Activated T-cell treated with anti-CD3 and anti-CD28 coated beads, Interleukin-2, amount 50 U/mL, for 72 hours (primary cell): ENCODE measurements around the gene MYO1E. TPM values are rescaled to one million over a fixed set of nuclear protein-coding genes. Genes with fewer than 3 reads are reported as not detected.
"Not testable (repeated sequence)": the region's sequence is repeated elsewhere in the genome, so short reads cannot be mapped to it uniquely, and the experiment has no call there.

Source experiments
- ATAC-seq, 2 donors: fragments of 150-1000 bp; cut with Tn5 transposase; replicated peaks in 1 of 2; 2 replicates each; pipeline ENCODE4 v1.10.0; 2021; ENCODE audit warnings: moderate library complexity in 2 of 2, mild to moderate bottlenecking in 1 of 2
- DNase-seq, 2 donors: peaks; one replicate each; pipeline ENCODE4 v3.0.0; 2021 to 2022; ENCODE audit warnings: mixed read lengths in 1 of 2
- H3K27ac Mint-ChIP-seq: one replicate; pipeline ENCODE4 v1.8.0; 2022; ENCODE audit warnings: mild to moderate bottlenecking, moderate library complexity, mixed read lengths
- H3K27me3 Mint-ChIP-seq: one replicate; pipeline ENCODE4 v1.8.0; 2022; ENCODE audit warnings: low read depth, mixed read lengths
- H3K36me3 Mint-ChIP-seq, 2 donors: one replicate each; pipeline ENCODE4 v1.8.0; 2022; ENCODE audit warnings: mixed read lengths in 2 of 2, mild to moderate bottlenecking in 1 of 2; ENCODE audit not compliant: insufficient read depth in 2 of 2
- H3K4me1 Mint-ChIP-seq: one replicate; pipeline ENCODE4 v1.8.0; 2022; ENCODE audit warnings: low read depth, mixed read lengths
- H3K4me3 Mint-ChIP-seq, 2 donors: one replicate each; pipeline ENCODE4 v1.8.0; 2022; ENCODE audit warnings: mild to moderate bottlenecking in 2 of 2, mixed read lengths in 2 of 2, moderate library complexity in 2 of 2
- H3K9me3 Mint-ChIP-seq, 2 donors: one replicate each; pipeline ENCODE4 v1.8.0; 2022; ENCODE audit warnings: mixed read lengths in 2 of 2
- total RNA-seq, 2 donors: library from RNA; stranded (reverse); gene quantifications; one replicate each; pipeline ENCODE4 v1.2.3, GENCODE V29; 2022

MYO1E gene
- total RNA-seq, 2 donors from 2014 or later: 1.9 to 4.6 TPM

- no peaks in the 10 kb centered on the region for H3K36me3 Mint-ChIP-seq
- no peaks in the 10 kb centered on the region for H3K9me3 Mint-ChIP-seq
- no peaks in the 10 kb centered on the region for H3K27me3 Mint-ChIP-seq
- ATAC-seq (no peak), DNase-seq (no peak)
- no peak overlapping the region for H3K4me3 Mint-ChIP-seq
- H3K27ac Mint-ChIP-seq: no peak overlapping the region
- no peaks in the 10 kb centered on the region for H3K4me1 Mint-ChIP-seq
These were observed 225.0 kb downstream of the MYO1E start for GRCh38 chr15:59147666-59148065.

DNA sequence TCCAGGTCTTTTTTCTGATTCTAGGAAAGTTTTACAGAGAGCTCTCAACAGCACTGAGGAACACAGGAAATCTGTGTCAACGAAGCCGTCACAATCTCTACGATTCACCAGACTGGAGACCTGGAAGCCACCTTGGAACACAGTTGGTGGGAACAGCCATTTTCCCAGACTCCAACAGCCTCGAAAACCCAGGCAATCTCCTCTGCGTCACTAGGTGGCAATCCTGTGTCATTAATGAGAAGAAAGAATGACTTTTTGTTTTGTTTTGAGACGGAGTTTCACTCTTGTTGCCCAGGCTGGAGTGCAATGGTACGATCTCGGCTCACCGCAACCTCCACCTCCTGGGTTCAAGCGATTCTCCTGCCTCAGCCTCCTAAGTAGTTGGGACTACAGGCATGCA, 228.1 kb downstream of the MYO1E start:
- not testable (repeated sequence) for DNase-seq

DNA sequence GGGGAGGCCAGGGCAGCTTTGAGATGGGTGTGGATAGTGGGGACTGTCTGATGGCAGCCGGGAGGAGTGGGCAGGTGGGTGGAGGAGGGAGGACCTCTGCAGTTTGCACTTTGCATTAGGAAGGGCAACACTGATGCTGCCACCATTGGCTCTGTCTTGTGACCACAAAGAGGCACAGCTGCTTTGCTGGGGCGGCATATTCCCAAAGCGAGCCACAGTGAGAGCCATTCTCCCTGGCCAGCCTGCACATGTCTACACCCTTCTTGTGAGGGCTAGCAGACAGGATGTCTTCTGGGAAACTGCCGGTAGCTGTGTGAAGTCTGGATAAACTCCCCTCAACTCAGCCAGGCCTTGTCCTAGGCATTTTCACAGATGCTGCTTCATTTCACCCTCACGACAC, 229.4 kb downstream of the MYO1E start:
- H3K36me3 Mint-ChIP-seq: peaks cover 2 to 7% of the 10 kb centered on the region in 2 donors
- H3K9me3 Mint-ChIP-seq: no peaks in the 10 kb centered on the region
- H3K4me1 Mint-ChIP-seq: peaks cover 5% of the 10 kb centered on the region
- no peaks in the 10 kb centered on the region for H3K27me3 Mint-ChIP-seq
- DNase-seq: no peak
- no peak for ATAC-seq
- no peak overlapping the region for H3K27ac Mint-ChIP-seq
- no peak overlapping the region for H3K4me3 Mint-ChIP-seq

More for the DNA sequence above, 228.1 kb downstream of the MYO1E start:
- H3K27ac Mint-ChIP-seq, H3K27me3 Mint-ChIP-seq, H3K4me3 Mint-ChIP-seq, H3K9me3 Mint-ChIP-seq, H3K36me3 Mint-ChIP-seq, H3K4me1 Mint-ChIP-seq, ATAC-seq: not testable (repeated sequence)

DNA sequence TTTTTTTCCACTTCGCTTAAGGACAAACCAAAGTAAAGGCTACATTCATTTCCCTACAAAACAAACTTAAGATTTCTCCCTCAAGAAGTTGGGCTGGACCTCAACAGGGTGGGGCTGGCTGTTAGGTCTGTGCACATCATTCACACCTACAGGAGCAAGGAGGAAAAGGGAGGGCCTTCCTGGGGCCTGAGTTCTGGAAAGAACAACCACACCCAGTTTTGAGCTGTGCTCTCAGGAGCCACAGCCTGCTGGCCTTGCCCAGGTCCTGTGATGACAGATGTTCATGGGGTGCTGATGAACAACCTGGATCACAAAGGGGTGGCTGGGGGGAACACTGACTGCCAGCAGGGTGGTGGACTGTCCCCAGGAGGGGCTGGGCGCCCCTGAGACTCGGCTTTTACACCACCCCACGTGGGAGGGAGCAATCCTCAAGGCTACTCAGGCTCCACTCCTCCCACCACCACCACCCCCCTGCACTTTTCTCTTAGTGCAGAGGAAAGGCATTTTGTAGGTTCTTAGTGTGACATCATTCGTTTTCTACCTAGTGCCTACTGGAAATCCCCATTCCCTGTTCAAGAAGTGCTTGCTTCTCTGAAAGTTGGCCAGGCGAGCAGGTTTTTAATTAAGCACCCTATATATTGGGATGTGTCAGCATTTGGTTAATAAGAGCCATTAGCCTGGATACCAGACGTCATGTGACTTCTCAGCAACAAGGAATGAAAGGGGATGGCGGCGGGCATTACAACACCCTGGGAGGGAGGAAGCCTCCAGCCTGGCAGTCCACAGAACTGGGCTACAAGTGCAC, 232.0 kb downstream of the MYO1E start:
- no peak overlapping the region for H3K4me3 Mint-ChIP-seq
- DNase-seq (no peak), ATAC-seq (no peak)
- H3K4me1 Mint-ChIP-seq: peaks cover 19% of the 10 kb centered on the region
- H3K36me3 Mint-ChIP-seq: peaks cover 2 to 7% of the 10 kb centered on the region in 2 donors
- no peaks in the 10 kb centered on the region for H3K9me3 Mint-ChIP-seq
- H3K27me3 Mint-ChIP-seq: no peaks in the 10 kb centered on the region
- H3K27ac Mint-ChIP-seq: no peak overlapping the region

GRCh38 chr15:59138243-59138642, 234.4 kb downstream of the MYO1E start:
- DNase-seq (peak; percentile 59 to 66), ATAC-seq (peak; percentile 81 to 86)
- H3K27ac Mint-ChIP-seq: no peak overlapping the region
- H3K27me3 Mint-ChIP-seq: no peaks in the 10 kb centered on the region
- H3K4me1 Mint-ChIP-seq: peaks cover 19% of the 10 kb centered on the region
- no peak overlapping the region for H3K4me3 Mint-ChIP-seq
- no peaks in the 10 kb centered on the region for H3K9me3 Mint-ChIP-seq
- peaks cover 2 to 11% of the 10 kb centered on the region in 2 donors for H3K36me3 Mint-ChIP-seq

GRCh38 chr15:59137566-59137965, 235.1 kb downstream of the MYO1E start:
- H3K27me3 Mint-ChIP-seq: no peaks in the 10 kb centered on the region
- DNase-seq (peak in 1 of 2 donors; percentile 12), ATAC-seq (peak in 1 of 2 donors; percentile 43)
- no peak overlapping the region for H3K4me3 Mint-ChIP-seq
- H3K4me1 Mint-ChIP-seq: peaks cover 19% of the 10 kb centered on the region
- peaks cover 2 to 11% of the 10 kb centered on the region in 2 donors for H3K36me3 Mint-ChIP-seq
- no peak overlapping the region for H3K27ac Mint-ChIP-seq
- H3K9me3 Mint-ChIP-seq: no peaks in the 10 kb centered on the region

DNA sequence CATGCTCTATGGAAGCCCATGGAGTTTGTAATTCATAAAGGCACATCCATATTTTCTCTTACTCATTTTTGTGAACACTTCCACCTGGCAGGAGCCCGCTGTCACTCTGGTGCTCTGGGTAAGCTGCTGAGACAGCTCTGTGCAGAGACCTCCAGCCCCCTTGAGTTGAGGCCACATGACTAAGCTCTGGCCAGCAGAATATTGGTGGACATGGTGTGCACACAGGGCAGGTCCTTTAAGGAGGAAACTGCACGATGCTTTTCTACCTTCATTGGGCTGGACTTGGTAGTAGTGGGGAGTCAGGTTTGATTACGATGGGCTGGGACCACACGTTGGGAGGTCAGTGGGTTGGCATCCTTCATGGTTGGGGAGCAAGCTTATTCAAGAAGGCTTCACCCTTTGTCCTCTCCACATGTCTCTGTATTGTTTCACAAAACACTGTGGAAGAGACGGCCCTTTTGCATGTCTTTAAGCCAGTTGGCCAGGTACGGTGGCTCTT, 238.7 kb downstream of the MYO1E start:
- Mint-ChIP-seq H3K36me3 (peaks cover 15 to 24% of the 10 kb centered on the region in 2 donors), H3K27me3 (no peaks in the 10 kb centered on the region), H3K27ac (no peak overlapping the region), H3K4me1 (peaks cover 15% of the 10 kb centered on the region), H3K9me3 (peaks cover 1 to 2% of the 10 kb centered on the region in 2 donors), H3K4me3 (no peak overlapping the region)
- no peak for DNase-seq
- no peak for ATAC-seq

DNA sequence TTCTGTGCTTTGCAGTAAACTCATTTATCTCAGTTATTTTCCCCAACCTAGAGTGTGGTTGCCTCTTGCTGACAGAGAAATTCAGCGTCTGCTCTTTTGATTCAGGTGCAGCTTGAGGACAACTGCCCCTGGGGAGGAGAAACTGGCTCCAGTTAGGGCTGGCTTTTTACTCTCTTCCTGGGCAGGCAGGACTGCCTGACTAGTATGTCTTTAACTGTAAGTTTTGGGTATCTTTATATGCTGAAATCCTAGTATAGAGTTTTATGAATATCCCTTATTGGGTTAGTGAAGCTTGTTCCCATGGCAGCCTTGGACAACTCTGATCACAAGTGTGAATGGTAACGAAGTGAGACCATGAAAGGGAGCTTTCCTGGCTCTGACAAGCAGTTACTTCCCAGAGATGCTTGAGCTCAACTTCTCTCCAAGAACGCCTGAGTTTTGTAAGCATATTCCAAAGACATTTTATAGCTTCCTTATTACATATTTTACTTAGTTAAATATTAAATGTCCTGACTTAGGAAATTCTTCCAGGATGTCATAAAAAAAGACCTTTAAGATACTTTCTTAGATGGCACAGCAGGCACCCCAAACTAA, 240.6 kb downstream of the MYO1E start:
- no peak overlapping the region for H3K4me3 Mint-ChIP-seq
- peaks cover 24 to 43% of the 10 kb centered on the region in 2 donors for H3K36me3 Mint-ChIP-seq
- H3K27me3 Mint-ChIP-seq: no peaks in the 10 kb centered on the region
- H3K9me3 Mint-ChIP-seq: peaks cover 2 to 11% of the 10 kb centered on the region in 2 donors
- peaks cover 2% of the 10 kb centered on the region for H3K4me1 Mint-ChIP-seq
- no peak overlapping the region for H3K27ac Mint-ChIP-seq
- ATAC-seq (no peak), DNase-seq (no peak)

DNA sequence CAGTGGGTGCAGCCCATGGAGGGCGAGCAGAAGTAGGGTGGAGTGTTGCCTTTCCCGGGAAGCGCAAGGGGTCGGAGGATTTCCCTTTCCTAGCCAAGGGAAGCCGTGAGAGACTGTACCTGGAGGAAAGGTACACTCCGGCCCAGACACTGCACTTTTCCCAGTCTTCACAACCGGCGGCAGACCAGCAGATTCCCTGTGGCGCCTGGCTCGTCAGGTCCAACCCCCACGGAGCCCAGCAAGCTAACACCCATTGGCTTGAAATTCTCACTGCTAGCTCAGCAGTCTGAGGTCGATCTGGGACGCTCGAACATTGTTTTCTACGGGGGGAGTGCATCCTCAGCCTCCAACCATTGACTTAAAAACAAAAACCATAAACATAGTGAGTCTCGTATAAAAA, 241.2 kb downstream of the MYO1E start:
- peaks cover 25 to 46% of the 10 kb centered on the region in 2 donors for H3K36me3 Mint-ChIP-seq

DNA sequence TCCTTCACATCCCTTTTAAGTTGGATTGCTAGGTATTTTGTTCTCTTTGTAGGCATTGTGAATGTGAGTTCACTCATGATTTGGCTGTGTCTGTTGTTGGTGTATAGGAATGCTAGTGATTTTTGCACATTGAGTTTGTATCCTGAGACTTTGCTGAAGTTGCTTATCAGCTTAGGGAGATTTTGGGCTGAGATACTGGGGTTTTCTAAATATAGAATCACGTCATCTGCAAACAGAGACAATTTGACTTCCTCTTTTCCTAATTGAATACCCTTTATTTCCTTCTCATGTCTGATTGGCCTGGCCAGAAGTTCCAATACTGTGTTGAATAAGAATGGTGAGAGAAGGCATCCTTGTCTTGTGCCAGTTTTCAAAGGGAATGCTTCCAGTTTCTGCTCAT, 245.4 kb downstream of the MYO1E start:
- H3K27ac Mint-ChIP-seq, H3K4me3 Mint-ChIP-seq, H3K4me1 Mint-ChIP-seq, DNase-seq, ATAC-seq, H3K27me3 Mint-ChIP-seq: not testable (repeated sequence)
- H3K36me3 Mint-ChIP-seq: peaks cover 31 to 59% of the 10 kb centered on the region in 2 donors
- H3K9me3 Mint-ChIP-seq: peaks cover 2 to 11% of the 10 kb centered on the region in 2 donors

More for the DNA sequence above, 241.2 kb downstream of the MYO1E start:
- H3K27me3 Mint-ChIP-seq: no peaks in the 10 kb centered on the region
- DNase-seq (no peak), ATAC-seq (no peak)
- no peaks in the 10 kb centered on the region for H3K4me1 Mint-ChIP-seq
- no peak overlapping the region for H3K4me3 Mint-ChIP-seq
- H3K27ac Mint-ChIP-seq: no peak overlapping the region
- H3K9me3 Mint-ChIP-seq: peaks cover 2 to 11% of the 10 kb centered on the region in 2 donors

DNA sequence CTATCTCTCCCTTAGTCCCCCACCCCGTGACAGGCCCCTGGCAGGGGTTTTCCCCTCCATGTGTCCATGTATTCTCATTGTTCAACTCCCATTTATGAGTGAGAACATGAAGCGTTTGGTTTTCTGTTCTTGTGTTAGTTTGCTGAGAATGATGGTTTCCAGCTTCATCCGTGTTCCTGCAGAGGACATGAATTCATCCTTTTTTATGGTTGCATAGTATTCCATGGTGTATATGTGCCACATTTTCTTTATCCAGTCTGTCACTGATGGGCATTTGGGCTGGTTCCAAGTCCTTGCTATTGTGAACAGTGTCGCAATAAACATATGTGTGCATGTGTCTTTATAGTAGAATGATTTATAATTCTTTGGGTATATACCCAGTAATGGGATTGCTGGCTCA, 247.0 kb downstream of the MYO1E start:
- H3K27ac Mint-ChIP-seq, ATAC-seq, DNase-seq, H3K4me1 Mint-ChIP-seq, H3K27me3 Mint-ChIP-seq, H3K4me3 Mint-ChIP-seq: not testable (repeated sequence)
- peaks cover 2 to 11% of the 10 kb centered on the region in 2 donors for H3K9me3 Mint-ChIP-seq
- H3K36me3 Mint-ChIP-seq: peaks cover 30 to 56% of the 10 kb centered on the region in 2 donors

DNA sequence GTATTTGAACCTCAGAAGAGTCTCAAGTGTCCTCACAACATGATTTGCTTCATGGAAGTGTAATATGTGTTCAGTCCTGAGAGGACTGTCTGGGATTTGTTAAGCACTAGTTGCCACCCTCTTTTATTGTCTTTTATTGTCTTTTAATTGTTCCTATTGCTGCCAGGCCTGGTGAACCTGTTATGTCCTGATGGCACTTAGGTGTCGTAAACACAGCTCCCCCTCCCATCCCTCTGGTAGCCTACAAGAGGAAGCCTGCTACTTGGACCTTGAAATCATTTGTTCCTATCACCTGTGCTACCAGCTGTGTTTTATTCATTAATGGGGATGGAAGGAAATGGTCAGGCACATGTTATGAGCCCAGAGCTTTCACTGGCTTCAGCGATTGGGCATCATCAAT, 248.4 kb downstream of the MYO1E start:
- H3K27me3 Mint-ChIP-seq: no peaks in the 10 kb centered on the region
- H3K4me1 Mint-ChIP-seq: no peaks in the 10 kb centered on the region
- no peak overlapping the region for H3K4me3 Mint-ChIP-seq
- DNase-seq (no peak), ATAC-seq (no peak)
- H3K36me3 Mint-ChIP-seq: peaks cover 19 to 47% of the 10 kb centered on the region in 2 donors
- no peak overlapping the region for H3K27ac Mint-ChIP-seq
- peaks cover 0 to 11% of the 10 kb centered on the region in 2 donors for H3K9me3 Mint-ChIP-seq

- ATAC-seq (no peak), DNase-seq (no peak)
- H3K4me1 Mint-ChIP-seq: no peaks in the 10 kb centered on the region
- H3K27me3 Mint-ChIP-seq: no peaks in the 10 kb centered on the region
- H3K4me3 Mint-ChIP-seq: no peak overlapping the region
- peaks cover 8 to 39% of the 10 kb centered on the region in 2 donors for H3K36me3 Mint-ChIP-seq
- H3K9me3 Mint-ChIP-seq: no peaks in the 10 kb centered on the region
- no peak overlapping the region for H3K27ac Mint-ChIP-seq
These were observed 251.7 kb downstream of the MYO1E start for GRCh38 chr15:59120937-59121336.
